AG04450 (cell line): Measurements from ENCODE around the gene FGF22. TPM values are rescaled to one million over a fixed set of nuclear protein-coding genes. Genes with fewer than 3 reads are reported as not detected.

Source experiments
- CTCF ChIA-PET: fragments of 300-600, 350-600 bp; formaldehyde crosslinking; extraction: SDS; loops from one replicate; lab custom pipeline; 2022; ENCODE audit warnings: antibody characterized with exemption, inconsistent platforms; lab: Charles Lee
- POLR2A ChIA-PET: fragments of 350-600 bp; formaldehyde crosslinking; extraction: SDS; loops from one replicate; lab custom pipeline; 2021; ENCODE audit warnings: antibody characterized with exemption, inconsistent platforms; lab: Yijun Ruan, JAX
- DNase-seq: peaks from one replicate; pipeline ENCODE4 v3.0.0-alpha.2; 2011; ENCODE audit warnings: low read depth, low spot score
- H3K27ac ChIP-seq: one replicate; pipeline ENCODE4 v1.5.1; 2012; ENCODE audit warnings: low read depth, low read length, control low read depth
- H3K27me3 ChIP-seq: one replicate; pipeline ENCODE4 v1.6.0; 2012; ENCODE audit warnings: low read length; ENCODE audit not compliant: control insufficient read depth, insufficient read depth
- H3K4me3 ChIP-seq: 2 replicates; pipeline ENCODE4 v1.5.1; 2011; ENCODE audit warnings: mild to moderate bottlenecking, low read depth, low read length, control low read depth
- H3K9me3 ChIP-seq: 2 replicates; pipeline ENCODE4 v1.5.1; 2012; ENCODE audit warnings: low read length; ENCODE audit not compliant: control insufficient read depth, insufficient read depth
- CTCF ChIP-seq: IDR thresholded peaks from 2 replicates; pipeline ENCODE4 v1.5.1; 2011; ENCODE audit warnings: low read depth, low read length, control low read depth, inconsistent platforms
- polyA plus RNA-seq: library from polyadenylated mRNA; depleted of rRNA; stranded (reverse); fragments of >200 nt; gene quantifications from 2 replicates; pipeline ENCODE4 v1.2.3, GENCODE V29; 2011

The FGF22 gene
- polyA plus RNA-seq, 1 experiment: not detected

DNA sequence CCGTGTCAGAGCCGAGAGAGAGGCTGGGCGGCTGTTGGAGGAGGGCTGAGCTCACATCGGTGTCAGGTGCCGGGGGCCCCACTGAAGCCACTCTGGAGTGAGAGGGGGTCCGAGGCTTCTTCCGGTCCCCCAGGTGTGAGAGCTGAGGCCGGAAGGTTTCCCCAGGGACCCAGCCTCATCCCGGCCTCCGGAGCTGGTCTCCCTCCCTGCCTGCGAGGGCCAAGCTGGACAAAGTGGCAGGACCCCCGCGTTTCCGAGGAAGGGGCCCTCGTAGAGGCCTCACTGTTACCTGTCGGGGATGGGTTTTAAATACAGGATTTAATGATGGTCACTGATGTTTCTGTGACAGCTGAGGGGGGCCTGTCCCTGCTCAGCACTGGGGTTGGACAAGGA, 43.4 kb upstream of the FGF22 start:
- H3K9me3 ChIP-seq: peaks cover 5% of the 10 kb centered on the region; the same call in 1 of the 2 replicates
- no peak for TF ChIP-seq CTCF
- ChIA-PET CTCF (no interaction called here), POLR2A (no interaction called here)
- H3K27me3 ChIP-seq: peaks cover 18% of the 10 kb centered on the region
- H3K4me3 ChIP-seq: no peak overlapping the region
- DNase-seq: no peak
- H3K27ac ChIP-seq: no peak overlapping the region

DNA sequence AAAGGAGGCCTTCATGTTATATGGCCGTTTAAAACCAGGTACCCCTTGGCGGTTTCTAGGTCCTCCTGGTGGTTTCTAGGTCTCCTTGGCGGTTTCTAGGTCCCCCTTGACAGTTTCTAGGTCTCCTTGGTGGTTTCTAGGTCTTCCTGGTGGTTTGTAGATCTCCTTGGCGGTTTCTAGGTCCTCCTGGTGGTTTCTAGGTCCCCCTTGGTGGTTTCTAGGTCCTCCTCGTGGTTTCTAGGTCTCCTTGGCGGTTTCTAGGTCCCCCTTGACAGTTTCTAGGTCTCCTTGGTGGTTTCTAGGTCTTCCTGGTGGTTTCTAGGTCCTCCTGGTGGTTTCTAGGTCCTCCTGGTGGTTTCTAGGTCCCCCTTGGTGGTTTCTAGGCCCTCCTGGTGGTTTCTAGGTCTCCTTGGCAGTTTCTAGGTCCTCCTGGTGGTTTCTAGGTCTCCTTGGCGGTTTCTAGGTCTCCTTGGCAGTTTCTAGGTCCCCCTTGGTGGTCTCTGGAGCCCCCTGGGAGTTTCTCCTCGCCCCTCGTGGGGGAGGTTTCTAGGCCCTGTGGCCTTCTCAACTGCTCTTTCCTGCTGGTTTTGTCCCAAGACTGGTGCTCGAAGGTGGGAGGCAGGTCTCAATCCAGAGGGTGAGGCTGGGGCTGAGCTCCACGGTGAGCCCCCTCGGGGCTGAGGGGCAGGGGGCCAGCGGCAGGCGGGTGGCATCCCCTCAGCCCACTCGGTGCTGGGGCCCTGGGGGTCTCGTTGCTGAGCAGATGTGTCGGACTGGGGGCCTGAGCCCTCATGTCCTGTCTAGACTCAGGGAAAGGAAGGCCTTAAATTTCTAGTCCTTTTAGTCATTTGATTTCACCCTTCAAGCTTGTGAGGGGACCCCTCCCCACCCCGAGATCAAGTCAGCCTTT, 42.0 kb upstream of the FGF22 start:
- Histone ChIP-seq H3K4me3 (no peak overlapping the region), H3K9me3 (peaks cover 16% of the 10 kb centered on the region; the same call in 1 of the 2 replicates), H3K27ac (no peak overlapping the region), H3K27me3 (peaks cover 14% of the 10 kb centered on the region)
- no peak for DNase-seq
- ChIA-PET POLR2A (no interaction called here), CTCF (no interaction called here)
- no peak for TF ChIP-seq CTCF

GRCh38 chr19:601310-601709, 38.4 kb upstream of the FGF22 start:
- Histone ChIP-seq H3K9me3 (peaks cover 16% of the 10 kb centered on the region; the same call in 1 of the 2 replicates), H3K4me3 (no peak overlapping the region), H3K27me3 (peaks cover 2% of the 10 kb centered on the region), H3K27ac (no peak overlapping the region)
- POLR2A ChIA-PET: no interaction called here
- no peak for TF ChIP-seq CTCF
- CTCF ChIA-PET: no interaction called here
- DNase-seq: no peak

- DNase-seq: no peak
- ChIA-PET CTCF (no interaction called here), POLR2A (no interaction called here)
- H3K27me3 ChIP-seq: peaks cover 2% of the 10 kb centered on the region
- no peak overlapping the region for H3K27ac ChIP-seq
- H3K4me3 ChIP-seq: no peak overlapping the region
- peaks cover 16% of the 10 kb centered on the region; the same call in 1 of the 2 replicates for H3K9me3 ChIP-seq
- TF ChIP-seq CTCF: no peak
These were observed 37.9 kb upstream of the FGF22 start for GRCh38 chr19:601790-602189.
